ENCODE data around the gene NBEA. TPM values are rescaled to one million over a fixed set of nuclear protein-coding genes. Genes with fewer than 3 reads are reported as not detected.
A peak's percentile ranks its signal among the peaks of the same experiment; 100 is the strongest.

Gene NBEA
- total RNA-seq, 2 experiments from 2014 or later, result 3.5 to 3.8 TPM

- no peaks in the 10 kb centered on the region for H3K36me3 Mint-ChIP-seq (ENCODE audit: low read depth)
- Histone ChIP-seq H3K27ac (ENCODE audit: low read depth in 1 of 2, low read length in 2 of 2) (no peak overlapping the region), H3K4me3 (ENCODE audit: low read length) (no peak overlapping the region), H3K36me3 (ENCODE audit: insufficient read depth, low read length) (no peaks in the 10 kb centered on the region), H3K9me3 (ENCODE audit: control insufficient read depth in 1 of 2, insufficient read depth in 1 of 2, low read length in 2 of 2) (peaks cover 0 to 3% of the 10 kb centered on the region in 2 experiments), H3K27me3 (ENCODE audit: control insufficient read depth in 1 of 2, insufficient read depth in 2 of 2, low read length in 2 of 2) (peaks cover 0 to 4% of the 10 kb centered on the region in 2 experiments), H3K4me1 (ENCODE audit: insufficient read depth, low read length) (no peaks in the 10 kb centered on the region)
- no peak for TF ChIP-seq CTCF (IDR thresholded peaks at IDR 0.05)
- ChIA-PET POLR2A (no interaction called here), CTCF (no interaction called here)
- H3K9me3 Mint-ChIP-seq, result no peaks in the 10 kb centered on the region
- ATAC-seq (ENCODE audit: poor library complexity) (no peak), DNase-seq (no peak)
- no peaks in the 10 kb centered on the region for H3K4me1 Mint-ChIP-seq (ENCODE audit: low read depth)
- H3K4me3 Mint-ChIP-seq, result no peak overlapping the region
- H3K27ac Mint-ChIP-seq, result no peak overlapping the region
- peaks cover 42% of the 10 kb centered on the region for H3K27me3 Mint-ChIP-seq
- intact Hi-C loops (cut with DNase I, micrococcal nuclease), result no loop called here
These were observed 8.3 kb upstream of the NBEA start for GRCh38 chr13:34933786-34934185.

GRCh38 chr13:34935841-34936240 lies 6.2 kb upstream of the NBEA start:
- intact Hi-C loops (cut with DNase I, micrococcal nuclease), result no loop called here
- peaks cover 48% of the 10 kb centered on the region for H3K27me3 Mint-ChIP-seq
- no peaks in the 10 kb centered on the region for H3K9me3 Mint-ChIP-seq

DNA sequence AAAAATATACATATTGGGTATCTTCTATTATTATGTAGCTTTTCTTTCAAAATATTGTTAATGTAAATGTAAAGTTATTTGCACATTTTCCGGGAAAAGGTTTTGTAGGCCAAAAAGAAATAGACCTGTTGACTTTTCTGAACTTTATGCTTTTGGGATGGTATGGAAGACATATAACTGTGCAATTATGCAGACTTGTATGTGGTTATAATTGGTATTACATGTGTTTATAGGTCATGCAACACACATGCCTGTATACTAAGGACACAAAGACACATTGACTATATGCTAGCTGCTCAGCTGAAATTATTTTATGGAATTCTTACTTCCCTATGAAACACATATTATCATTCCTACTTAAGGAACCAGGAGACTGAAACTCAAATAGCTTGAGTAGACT lies 2.3 kb upstream of the NBEA start:
- peaks cover 13% of the 10 kb centered on the region for H3K4me1 ChIP-seq (ENCODE audit: insufficient read depth, low read length)
- H3K27ac ChIP-seq (ENCODE audit: low read depth in 1 of 2, low read length in 2 of 2), result no peak overlapping the region
- ATAC-seq (ENCODE audit: poor library complexity), result no peak
- peaks cover 7 to 19% of the 10 kb centered on the region in 2 experiments for H3K27me3 ChIP-seq (ENCODE audit: control insufficient read depth in 1 of 2, insufficient read depth in 2 of 2, low read length in 2 of 2)
- Mint-ChIP-seq H3K4me3 (peak overlapping the region; percentile 49), H3K9me3 (no peaks in the 10 kb centered on the region), H3K4me1 (ENCODE audit: low read depth) (peaks cover 28% of the 10 kb centered on the region), H3K27me3 (peaks cover 47% of the 10 kb centered on the region), H3K36me3 (ENCODE audit: low read depth) (no peaks in the 10 kb centered on the region), H3K27ac (no peak overlapping the region)
- no peak for TF ChIP-seq CTCF (IDR thresholded peaks at IDR 0.05)
- no peak for DNase-seq
- H3K36me3 ChIP-seq (ENCODE audit: insufficient read depth, low read length), result no peaks in the 10 kb centered on the region
- H3K9me3 ChIP-seq (ENCODE audit: control insufficient read depth in 1 of 2, insufficient read depth in 1 of 2, low read length in 2 of 2), result peaks cover 0 to 8% of the 10 kb centered on the region in 2 experiments
- ChIA-PET CTCF (interaction anchor here (1.2 kb wide), 1 partner anchor 31 kb away, joined by 3 read pairs; no protein-coding TSS in a partner anchor), POLR2A (no interaction called here)
- intact Hi-C loops (cut with DNase I, micrococcal nuclease), result loop anchor here in 1 of 2 experiments (10.0 kb wide), 1 partner anchor 1395 kb away; no protein-coding TSS in a partner anchor
- no peak overlapping the region for H3K4me3 ChIP-seq (ENCODE audit: low read length)

More at GRCh38 chr13:34935841-34936240, 6.2 kb upstream of the NBEA start:
- Mint-ChIP-seq H3K36me3 (ENCODE audit: low read depth) (no peaks in the 10 kb centered on the region), H3K27ac (no peak overlapping the region), H3K4me1 (ENCODE audit: low read depth) (no peaks in the 10 kb centered on the region), H3K4me3 (no peak overlapping the region)
- H3K27ac ChIP-seq (ENCODE audit: low read depth in 1 of 2, low read length in 2 of 2), result no peak overlapping the region
- H3K4me3 ChIP-seq (ENCODE audit: low read length), result no peak overlapping the region
- ChIA-PET CTCF (no interaction called here), POLR2A (no interaction called here)
- no peaks in the 10 kb centered on the region for H3K36me3 ChIP-seq (ENCODE audit: insufficient read depth, low read length)
- H3K9me3 ChIP-seq (ENCODE audit: control insufficient read depth in 1 of 2, insufficient read depth in 1 of 2, low read length in 2 of 2), result peaks cover 0 to 3% of the 10 kb centered on the region in 2 experiments
- H3K27me3 ChIP-seq (ENCODE audit: control insufficient read depth in 1 of 2, insufficient read depth in 2 of 2, low read length in 2 of 2), result peaks cover 3 to 4% of the 10 kb centered on the region in 2 experiments
- no peaks in the 10 kb centered on the region for H3K4me1 ChIP-seq (ENCODE audit: insufficient read depth, low read length)
- ATAC-seq (ENCODE audit: poor library complexity) (no peak), DNase-seq (no peak)
- TF ChIP-seq CTCF (IDR thresholded peaks at IDR 0.05), result no peak

All from CD4-positive, alpha-beta T cell (primary cell).